GM12873 (cell line): ENCODE measurements around the gene RXFP4.

ENCODE experiments used
- TF ChIP-seq, protein P1 (sequence below): IDR thresholded peaks from 2 replicates; pipeline ENCODE4 v1.5.1; 2012; ENCODE audit warnings: low read depth, mild to moderate bottlenecking, moderate library complexity, low read length, control low read depth; ENCODE audit not compliant: insufficient read depth; ENCODE audit errors: missing control alignments

The RXFP4 gene

DNA sequence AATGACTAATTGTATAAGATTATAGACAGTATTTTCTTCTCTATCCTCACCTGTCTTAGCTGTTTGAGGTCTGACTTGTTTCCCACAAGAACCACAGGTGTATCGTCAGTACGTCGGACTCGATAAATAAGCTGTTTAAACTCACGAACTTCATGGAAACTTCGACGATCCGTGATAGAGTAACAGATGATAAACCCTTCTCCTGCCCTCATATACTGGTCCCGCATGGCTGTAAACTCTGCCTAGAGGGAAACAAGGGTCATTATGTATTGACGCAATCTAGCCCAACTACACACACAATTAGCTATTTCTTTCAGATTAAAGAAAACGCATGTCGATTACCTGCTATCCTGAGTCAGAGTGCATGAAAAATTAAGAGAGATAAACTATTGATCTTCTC is 37.2 kb upstream of the RXFP4 start:
- TF ChIP-seq, protein P1, sequence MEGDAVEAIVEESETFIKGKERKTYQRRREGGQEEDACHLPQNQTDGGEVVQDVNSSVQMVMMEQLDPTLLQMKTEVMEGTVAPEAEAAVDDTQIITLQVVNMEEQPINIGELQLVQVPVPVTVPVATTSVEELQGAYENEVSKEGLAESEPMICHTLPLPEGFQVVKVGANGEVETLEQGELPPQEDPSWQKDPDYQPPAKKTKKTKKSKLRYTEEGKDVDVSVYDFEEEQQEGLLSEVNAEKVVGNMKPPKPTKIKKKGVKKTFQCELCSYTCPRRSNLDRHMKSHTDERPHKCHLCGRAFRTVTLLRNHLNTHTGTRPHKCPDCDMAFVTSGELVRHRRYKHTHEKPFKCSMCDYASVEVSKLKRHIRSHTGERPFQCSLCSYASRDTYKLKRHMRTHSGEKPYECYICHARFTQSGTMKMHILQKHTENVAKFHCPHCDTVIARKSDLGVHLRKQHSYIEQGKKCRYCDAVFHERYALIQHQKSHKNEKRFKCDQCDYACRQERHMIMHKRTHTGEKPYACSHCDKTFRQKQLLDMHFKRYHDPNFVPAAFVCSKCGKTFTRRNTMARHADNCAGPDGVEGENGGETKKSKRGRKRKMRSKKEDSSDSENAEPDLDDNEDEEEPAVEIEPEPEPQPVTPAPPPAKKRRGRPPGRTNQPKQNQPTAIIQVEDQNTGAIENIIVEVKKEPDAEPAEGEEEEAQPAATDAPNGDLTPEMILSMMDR = no peak

DNA sequence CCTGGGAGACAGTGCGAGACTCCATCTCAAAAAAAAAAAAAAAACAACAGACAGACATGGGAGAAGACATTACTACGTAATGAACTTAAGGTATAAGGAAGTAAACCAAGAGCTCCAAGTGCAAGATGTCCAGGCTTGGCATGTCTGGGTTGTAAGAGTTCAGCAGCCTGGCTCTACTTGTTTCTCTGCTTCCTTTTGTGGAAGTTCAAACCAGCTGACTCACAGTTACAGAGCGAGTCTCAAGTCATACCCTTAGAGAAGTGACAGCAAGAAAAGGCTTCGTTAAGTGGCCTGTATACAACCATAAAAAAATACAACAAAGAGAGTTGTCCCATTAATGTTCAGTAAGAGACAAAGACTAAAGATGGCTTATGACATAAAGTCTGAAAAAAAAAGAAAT is 31.5 kb upstream of the RXFP4 start:
- TF ChIP-seq, protein P1 = no peak

DNA sequence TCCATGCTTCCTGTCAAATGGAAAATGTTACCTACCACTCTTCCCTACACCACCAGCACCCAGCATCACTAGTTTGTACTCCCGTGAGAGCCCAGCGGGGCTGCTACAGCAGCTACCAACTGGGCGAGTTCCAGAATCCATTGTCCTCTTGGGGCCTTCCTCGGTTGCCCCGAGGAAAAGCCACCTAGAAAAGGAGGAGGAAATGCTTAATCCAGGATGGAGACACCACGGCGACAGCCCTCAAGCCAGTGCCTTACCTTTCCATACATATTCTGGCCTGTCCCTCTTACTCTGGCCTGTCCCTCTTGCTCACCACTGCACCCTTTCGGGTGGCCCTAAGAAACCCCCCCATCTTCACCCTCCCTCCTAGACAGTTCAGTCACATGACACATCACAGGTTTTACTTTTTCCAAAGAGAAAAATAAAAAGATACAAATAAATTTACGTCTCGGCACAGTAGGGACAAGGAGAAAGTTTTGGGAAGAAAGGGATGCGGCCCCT is 30.8 kb upstream of the RXFP4 start:
- TF ChIP-seq, protein P1 = no peak

DNA sequence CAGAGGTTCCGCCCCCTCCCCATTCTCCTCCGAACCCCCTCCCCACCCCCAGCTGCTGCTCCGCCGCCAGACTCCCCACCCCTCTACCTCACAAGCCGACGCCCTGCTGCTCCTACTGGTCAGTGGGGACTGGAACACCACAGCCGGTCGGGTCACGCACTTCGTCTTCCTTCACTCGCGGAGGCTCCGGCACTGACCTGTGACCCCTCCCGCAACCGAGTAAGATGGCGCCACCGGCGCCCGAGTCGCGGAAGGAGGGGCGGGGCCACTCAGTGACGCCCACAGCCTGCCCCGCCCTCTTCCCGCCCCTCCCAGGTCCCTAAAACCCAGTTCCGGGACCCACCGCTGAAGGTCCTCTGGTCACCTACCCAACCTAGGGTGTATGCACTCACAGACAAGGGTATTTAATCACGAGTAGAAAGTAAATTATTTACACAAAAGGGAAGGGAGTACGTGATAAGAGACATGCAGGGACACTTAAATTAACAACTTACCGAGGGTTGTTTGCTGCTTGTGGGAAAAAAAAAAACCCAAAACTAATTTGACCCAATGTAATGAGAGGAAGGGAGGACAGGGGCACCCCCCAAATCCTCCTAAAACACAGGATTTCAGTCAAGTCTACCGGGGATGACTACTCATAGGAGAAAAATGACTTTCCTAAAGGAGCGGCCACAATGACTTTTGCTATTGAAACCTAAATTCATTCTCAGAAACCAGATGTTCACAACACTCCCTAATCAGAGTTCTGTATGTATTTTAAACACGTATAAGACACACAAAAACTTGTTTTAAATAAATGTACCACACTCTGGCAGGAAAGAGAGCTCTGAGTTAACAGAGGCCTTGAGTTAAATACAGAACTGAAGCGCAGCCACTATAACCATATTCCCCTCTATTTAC is 30.0 kb upstream of the RXFP4 start, which contains the start of gene RIT1:
Gene RIT1 (minus strand): TSS at position 194 of the 900 bp plus-strand sequence. CDS start 588 bp downstream, outside the sequence.
- TF ChIP-seq, protein P1 = no peak

DNA sequence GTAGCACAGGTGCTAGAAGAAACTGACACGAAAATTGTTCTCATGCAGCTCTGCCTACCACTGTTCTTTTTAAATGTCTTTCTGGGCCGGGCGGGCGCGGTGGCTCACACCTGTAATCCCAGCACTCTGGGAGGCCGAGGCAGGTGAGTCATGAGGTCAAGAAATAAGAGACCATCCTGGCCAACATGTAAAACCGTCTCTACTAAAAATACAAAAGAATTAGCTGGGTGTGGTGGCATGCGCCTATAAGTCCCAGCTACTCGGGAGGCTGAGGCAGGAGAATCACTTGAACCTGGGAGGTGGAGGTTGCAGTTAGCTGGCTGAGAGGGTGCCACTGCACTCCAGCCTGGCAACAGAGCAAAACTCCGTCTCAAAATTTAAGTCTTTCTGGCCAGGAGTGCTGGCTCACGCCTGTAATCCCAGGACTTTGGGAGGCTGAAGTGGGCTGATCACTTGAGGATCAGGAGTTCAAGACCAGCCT is 29.3 kb upstream of the RXFP4 start:
- TF ChIP-seq, protein P1 = no peak

DNA sequence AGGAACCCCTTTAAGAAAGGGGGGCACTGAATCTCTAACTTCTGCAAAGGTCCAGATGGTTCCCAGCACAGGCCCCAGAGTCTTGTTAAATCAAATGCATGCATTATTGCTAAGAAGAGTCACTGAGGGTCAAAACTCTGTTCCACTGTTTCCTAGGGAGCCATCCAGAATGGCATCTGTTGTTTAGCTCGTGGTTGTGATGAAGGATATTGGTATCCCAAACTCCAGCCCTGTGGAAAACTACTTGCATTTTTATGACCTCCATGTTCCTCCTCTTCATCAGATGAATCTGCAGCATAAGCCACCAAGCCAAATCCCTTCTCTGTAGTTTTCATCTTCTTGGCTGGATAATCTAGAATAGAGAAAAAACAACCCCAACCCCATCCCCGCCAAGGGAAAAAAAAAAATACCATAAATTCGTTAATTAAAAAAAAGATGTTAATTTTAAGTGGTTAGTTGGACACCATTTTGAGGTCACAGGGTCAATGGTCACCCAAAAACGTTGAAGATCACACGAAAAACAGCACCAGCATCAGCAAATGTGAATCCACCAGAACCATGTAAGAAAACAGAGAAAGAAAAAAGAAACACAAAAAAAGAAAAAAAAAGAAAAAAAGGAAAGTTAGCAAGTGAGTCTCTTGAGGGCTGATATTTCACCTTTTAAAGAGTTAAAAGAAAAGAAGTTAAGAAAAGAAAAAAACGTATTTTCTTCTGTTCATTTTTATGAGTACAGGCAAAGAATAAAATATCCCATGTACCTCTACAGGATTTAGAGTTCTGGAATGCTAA is 27.3 kb upstream of the RXFP4 start:
- TF ChIP-seq, protein P1 = no peak

DNA sequence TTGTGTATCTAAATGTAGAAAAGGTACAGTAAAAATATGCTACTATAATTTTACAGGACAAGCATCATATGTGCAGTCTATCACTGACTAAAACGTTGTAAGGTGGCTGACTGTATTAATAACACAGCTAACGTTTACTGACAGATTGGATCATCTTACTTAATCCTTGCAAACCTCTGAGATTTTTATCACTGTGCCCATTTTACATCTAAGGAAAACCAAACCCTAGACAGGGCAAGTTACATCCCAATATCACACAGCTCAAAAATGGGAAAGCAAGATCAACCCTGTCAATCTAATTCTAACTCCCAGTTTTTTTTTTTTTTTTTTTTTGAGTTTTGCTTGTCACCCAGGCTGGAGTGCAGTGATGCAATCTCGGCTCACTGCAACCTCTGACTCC is 22.8 kb upstream of the RXFP4 start:
- TF ChIP-seq, protein P1 = no peak
